H1 (cell line): Measurements from ENCODE around the gene DYNLRB1. TPM values are rescaled to one million over a fixed set of nuclear protein-coding genes. Genes with fewer than 3 reads are reported as not detected.

Experiments used
- CTCF ChIA-PET: fragments of 300-600 bp; sonication (Branson Sonifier 250); formaldehyde crosslinking; loops from one replicate; lab custom pipeline; 2021; ENCODE audit not compliant: partially characterized antibody; lab: Charles Lee
- POLR2A ChIA-PET: fragments of 300-600 bp; sonication (Branson Sonifier 250); formaldehyde crosslinking; loops from one replicate; lab custom pipeline; 2021; ENCODE audit warnings: inconsistent platforms; ENCODE audit not compliant: partially characterized antibody; lab: Charles Lee
- DNase-seq, 2 experiments: peaks; one replicate each; pipeline versions ENCODE4 v3.0.0 to v3.0.0-alpha.2; 2010 to 2022; ENCODE audit warnings: low spot score in 2 of 2, low read depth in 1 of 2, mixed read lengths in 1 of 2
- FAIRE-seq: peaks from 2 replicates; lab custom pipeline; 2011; peaks lifted over from hg19 to GRCh38; lab: Jason Lieb, UNC
- H2AFZ ChIP-seq: 2 replicates; pipeline ENCODE4 v1.8.1; 2012; ENCODE audit warnings: low read length, inconsistent platforms
- H2AK5ac ChIP-seq: 2 replicates; pipeline ENCODE4 v1.6.1; 2013; ENCODE audit warnings: low read depth, low read length
- H2BK120ac ChIP-seq: replicated peaks from 2 replicates; pipeline ENCODE3; 2013; ENCODE audit warnings: low read depth, low read length, inconsistent platforms
- H2BK12ac ChIP-seq: 2 replicates; pipeline ENCODE4 v1.6.1; 2013; ENCODE audit warnings: low read depth, low read length
- H2BK15ac ChIP-seq: 2 replicates; pipeline ENCODE4 v1.6.1; 2013; ENCODE audit warnings: low read length
- H2BK20ac ChIP-seq: 2 replicates; pipeline ENCODE4 v1.6.1; 2013; ENCODE audit warnings: low read length
- H2BK5ac ChIP-seq: 2 replicates; pipeline ENCODE4 v1.6.1; 2013; ENCODE audit warnings: low read depth, low read length
- H3K14ac ChIP-seq: 2 replicates; pipeline ENCODE4 v1.6.1; 2013; ENCODE audit warnings: inconsistent platforms; ENCODE audit not compliant: insufficient read length
- H3K18ac ChIP-seq: 2 replicates; pipeline ENCODE4 v1.6.1; 2013; ENCODE audit warnings: low read length; ENCODE audit errors: extremely low read depth
- H3K23ac ChIP-seq: 2 replicates; pipeline ENCODE4 v1.6.1; 2013; ENCODE audit warnings: inconsistent platforms; ENCODE audit not compliant: insufficient read length
- H3K23me2 ChIP-seq: 2 replicates; pipeline ENCODE4 v1.6.1; 2013; ENCODE audit warnings: low read depth, low read length
- H3K27ac ChIP-seq: 2 replicates; pipeline ENCODE4 v1.6.1; 2011; ENCODE audit warnings: low read depth, low read length, inconsistent platforms
- H3K27me3 ChIP-seq, 4 experiments: replicated peaks in 1 of 4; 1 replicate in 1 of 4; 2 replicates in 3 of 4; pipeline versions ENCODE4 v1.6.1 to v1.8.1; 2011 to 2013; ENCODE audit warnings: low read length in 3 of 4, mild to moderate bottlenecking in 3 of 4, inconsistent platforms in 2 of 4, mixed read lengths in 2 of 4, moderate library complexity in 1 of 4; ENCODE audit not compliant: control insufficient read depth in 3 of 4, insufficient read depth in 3 of 4; ENCODE audit errors: extremely low read depth in 1 of 4
- H3K36me3 ChIP-seq, 4 experiments: 2 replicates each; pipeline versions ENCODE4 v1.6.1 to v1.8.1; 2011 to 2013; ENCODE audit warnings: mild to moderate bottlenecking in 4 of 4, low read length in 3 of 4, moderate library complexity in 2 of 4, control low read depth in 1 of 4, inconsistent platforms in 1 of 4; ENCODE audit not compliant: insufficient read depth in 4 of 4, control insufficient read depth in 2 of 4
- H3K4ac ChIP-seq: replicated peaks from 2 replicates; pipeline ENCODE3; 2013; ENCODE audit warnings: low read length, low read depth, mixed read lengths, inconsistent platforms; ENCODE audit not compliant: insufficient read length
- H3K4me1 ChIP-seq, 4 experiments: replicated peaks in 1 of 4; 1 replicate in 1 of 4; 2 replicates in 3 of 4; pipeline versions ENCODE4 v1.6.1 to v1.8.1; 2011 to 2013; ENCODE audit warnings: low read length in 3 of 4, inconsistent platforms in 2 of 4, mixed read lengths in 1 of 4; ENCODE audit not compliant: insufficient read depth in 4 of 4, control insufficient read depth in 3 of 4
- H3K4me2 ChIP-seq, 2 experiments: 2 replicates each; pipeline versions ENCODE4 v1.6.1 to v1.8.1; 2011 to 2013; ENCODE audit warnings: low read depth in 2 of 2, low read length in 2 of 2, control low read depth in 1 of 2, inconsistent platforms in 1 of 2, mild to moderate bottlenecking in 1 of 2; ENCODE audit not compliant: insufficient read depth in 1 of 2
- H3K4me3 ChIP-seq, 4 experiments: fragments of 200-600, 300-600 bp in 1 of 4; sonication (generic), shearing (Covaris generic), sonication (Bioruptor Twin) in 1 of 4; 2 replicates each; pipeline versions ENCODE4 v1.5.1 to v1.8.1; 2011 to 2016; ENCODE audit warnings: low read length in 4 of 4, low read depth in 3 of 4, control low read depth in 2 of 4, inconsistent platforms in 2 of 4, mild to moderate bottlenecking in 2 of 4, mixed read lengths in 1 of 4, moderate library complexity in 1 of 4; ENCODE audit not compliant: insufficient read depth in 2 of 4; ENCODE audit errors: extremely low read depth in 1 of 4
- H3K56ac ChIP-seq: replicated peaks from 2 replicates; pipeline ENCODE3; 2013; ENCODE audit warnings: low read depth, mild to moderate bottlenecking, mixed read lengths, low read length, inconsistent platforms; ENCODE audit not compliant: insufficient read length
- H3K79me1 ChIP-seq: 2 replicates; pipeline ENCODE4 v1.6.1; 2013; ENCODE audit warnings: low read depth, low read length, control low read depth
- H3K79me2 ChIP-seq, 2 experiments: 2 replicates each; pipeline versions ENCODE4 v1.6.1 to v1.8.1; 2012 to 2013; ENCODE audit warnings: low read length in 2 of 2, mild to moderate bottlenecking in 2 of 2, inconsistent platforms in 1 of 2; ENCODE audit not compliant: insufficient read depth in 2 of 2, control insufficient read depth in 1 of 2
- H3K9ac ChIP-seq, 4 experiments: replicated peaks in 1 of 4; 1 replicate in 1 of 4; 2 replicates in 3 of 4; pipeline versions ENCODE4 v1.6.1 to v1.8.1; 2011 to 2013; ENCODE audit warnings: low read depth in 3 of 4, low read length in 3 of 4, control low read depth in 2 of 4, mild to moderate bottlenecking in 2 of 4, moderate library complexity in 2 of 4, inconsistent platforms in 1 of 4; ENCODE audit errors: extremely low read depth in 1 of 4
- H3K9me3 ChIP-seq, 2 experiments: 2 replicates each; pipeline versions ENCODE4 v1.6.1 to v1.8.1; 2012 to 2013; ENCODE audit warnings: mild to moderate bottlenecking in 2 of 2, moderate library complexity in 2 of 2, control low read depth in 1 of 2, inconsistent platforms in 1 of 2, low read depth in 1 of 2, low read length in 1 of 2, mixed read lengths in 1 of 2; ENCODE audit not compliant: insufficient read depth in 2 of 2
- H4K20me1 ChIP-seq, 2 experiments: replicated peaks in 1 of 2; 2 replicates each; pipeline versions ENCODE3 to v1.8.1; 2011 to 2013; ENCODE audit warnings: inconsistent platforms in 2 of 2, low read length in 2 of 2, mild to moderate bottlenecking in 1 of 2; ENCODE audit not compliant: insufficient read depth in 2 of 2, control insufficient read depth in 1 of 2
- H4K5ac ChIP-seq: 2 replicates; pipeline ENCODE4 v1.6.1; 2013; ENCODE audit warnings: low read length, low read depth, mixed read lengths, inconsistent platforms; ENCODE audit not compliant: insufficient read length
- H4K8ac ChIP-seq: 2 replicates; pipeline ENCODE4 v1.8.0; 2013; ENCODE audit warnings: mild to moderate bottlenecking, moderate library complexity, low read length, inconsistent platforms; ENCODE audit not compliant: insufficient read depth; ENCODE audit errors: extremely low read depth
- H4K91ac ChIP-seq: replicated peaks from 2 replicates; pipeline ENCODE3; 2013; ENCODE audit warnings: low read length, mixed read lengths, inconsistent platforms; ENCODE audit not compliant: insufficient read length
- CBX8 ChIP-seq: fragments of 300-800, 300-1000 bp; sonication (generic); IDR thresholded peaks from 2 replicates; pipeline ENCODE4 v1.7.1; 2016; ENCODE audit warnings: low read depth, low read length, borderline replicate concordance
- KDM4A ChIP-seq: IDR thresholded peaks from one replicate; pipeline ENCODE4 v1.7.1; 2012; ENCODE audit warnings: low read depth, mild to moderate bottlenecking, moderate library complexity, low read length, inconsistent platforms; ENCODE audit not compliant: severe bottlenecking
- RAD21 ChIP-seq, 2 experiments: IDR thresholded peaks in 1 of 2; conservative IDR thresholded peaks in 1 of 2; 2 replicates each; pipeline ENCODE4 v1.6.1; 2011; ENCODE audit warnings: low read depth in 2 of 2, low read length in 2 of 2, improper control_type of control experiment in 1 of 2, inconsistent platforms in 1 of 2, mild to moderate bottlenecking in 1 of 2, moderate library complexity in 1 of 2
- RFX5 ChIP-seq: IDR thresholded peaks from 2 replicates; pipeline ENCODE4 v1.6.1; 2011; ENCODE audit warnings: low read depth, low read length, improper control_type of control experiment, borderline replicate concordance
- YY1 ChIP-seq: IDR thresholded peaks from 2 replicates; pipeline ENCODE4 v1.6.1; 2011; ENCODE audit warnings: low read depth, mild to moderate bottlenecking, low read length
- WGBS, 2 experiments: shearing (Covaris generic) in 1 of 2; methylation state at CpG; one replicate each; pipeline versions ENCODE4 v1.1.6 to v1.1.7; 2013 to 2015; ENCODE audit warnings: low lambda C conversion rate in 2 of 2, mixed read lengths in 2 of 2, inconsistent platforms in 1 of 2, low coverage in 1 of 2, missing lambda C conversion rate in 1 of 2; ENCODE audit not compliant: insufficient replicate concordance in 2 of 2, insufficient coverage in 1 of 2, insufficient read length in 1 of 2; ENCODE audit errors: extremely low coverage in 1 of 2, missing lambda C conversion rate in 1 of 2; 5-methylcytosine and 5-hydroxymethylcytosine counted together
- polyA plus RNA-seq, 7 experiments: library from polyadenylated mRNA; depleted of rRNA in 3 of 7; stranded (reverse) in 5 of 7; unstranded in 2 of 7; fragments of >200 nt in 5 of 7; fragments of 200-250 nt in 2 of 7; gene quantifications; 1 replicate in 5 of 7; 2 replicates in 1 of 7; 4 replicates in 1 of 7; pipeline versions ENCODE4 v1.2.1 to v1.2.3, GENCODE V29; 2011 to 2013; ENCODE audit warnings: missing spikeins in 2 of 7, mixed read lengths in 2 of 7
- total RNA-seq: library from RNA; stranded (reverse); fragmentation: NEBNext Ultra II Directional; extraction: Animal tissue kit (Norgen Biotek cat#: 25700); gene quantifications from 2 replicates; pipeline ENCODE4 v1.2.1, GENCODE V29; 2021

DYNLRB1 gene
- total and polyA plus RNA-seq, 2 of the 8 experiments (the other 6 are each of a cell fraction or from before 2014, with no cell fraction given): 109 to 214 TPM

DNA sequence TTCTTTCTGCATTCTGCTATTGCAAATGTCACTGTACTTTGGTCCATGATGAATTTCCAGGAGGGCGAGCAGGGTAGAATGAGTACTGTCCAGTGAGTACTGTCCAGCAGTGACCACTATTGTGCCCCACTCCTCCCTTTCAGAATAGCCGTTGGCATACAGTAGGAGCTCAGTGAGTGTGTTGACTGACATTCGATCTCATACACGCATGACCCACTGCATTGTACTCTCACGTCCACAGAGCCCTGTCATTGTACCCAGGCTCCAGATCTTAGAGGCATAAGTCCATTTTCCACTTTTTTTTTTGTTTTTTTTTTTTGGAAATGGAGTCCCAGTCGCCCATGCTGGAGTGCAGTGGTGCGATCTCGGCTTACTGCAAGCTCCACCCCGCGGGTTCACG is 8.2 kb downstream of the DYNLRB1 start:
- Histone ChIP-seq H3K56ac (no peak overlapping the region), H4K20me1 (peaks cover 22 to 24% of the 10 kb centered on the region in 2 experiments), H4K8ac (no peak overlapping the region)

More for the DNA sequence above, 8.2 kb downstream of the DYNLRB1 start:
- POLR2A ChIA-PET: interaction anchor here (0.8 to 2.8 kb wide), 3 partner anchors 12 to 212 kb away, joined by 4 to 7 read pairs (median 4); no protein-coding TSS in a partner anchor
- Histone ChIP-seq H3K14ac (no peak overlapping the region), H3K18ac (no peak overlapping the region), H3K4me3 (no peak overlapping the region), H3K23ac (no peak overlapping the region), H3K27me3 (no peaks in the 10 kb centered on the region), H3K9ac (no peak overlapping the region), H2AFZ (no peak overlapping the region), H3K79me2 (peaks cover 0 to 64% of the 10 kb centered on the region in 2 experiments; a peak in 3 of 4 replicates), H2BK15ac (no peak overlapping the region), H2AK5ac (no peak overlapping the region), H3K4me2 (no peak overlapping the region), H3K9me3 (no peaks in the 10 kb centered on the region), H2BK5ac (no peak overlapping the region), H4K5ac (no peak overlapping the region), H4K91ac (no peak overlapping the region), H2BK12ac (no peak overlapping the region), H3K27ac (no peak overlapping the region), H3K4me1 (peaks cover 0 to 4% (median 3%) of the 10 kb centered on the region in 4 experiments; a peak in 3 of 7 replicates), H3K36me3 (peaks cover 8 to 25% (median 20%) of the 10 kb centered on the region in 4 experiments), H3K79me1 (peaks cover 12% of the 10 kb centered on the region), H2BK120ac (no peak overlapping the region), H2BK20ac (no peak overlapping the region), H3K23me2 (no peaks in the 10 kb centered on the region), H3K4ac (no peak overlapping the region)
- CTCF ChIA-PET: interaction anchor here (0.7 to 5.9 kb wide), 6 partner anchors 10 to 211 kb away, joined by 3 to 50 read pairs (median 4); no protein-coding TSS in a partner anchor
- DNase-seq (peak in 1 of 2 experiments; percentile 11), FAIRE-seq (no peak)
- WGBS, 2 experiments: 91% methylated on average over 5 of the region's 11 CpGs; no CpG with 5 or more reads in 1 of the 2 experiments
- no peak for TF ChIP-seq KDM4A
- TF ChIP-seq RFX5: no peak
- no peak for TF ChIP-seq CBX8
- no peak for TF ChIP-seq RAD21 (IDR thresholded peaks at IDR 0.05 in 1 of 2, conservative IDR thresholded peaks at IDR 0.05 in 1 of 2; ENCODE audit: low read depth in 2 of 2, low read length in 2 of 2)
- TF ChIP-seq YY1: no peak
- TF ChIP-seq, all 59 proteins: peak for 0
